Peyer's patch (tissue), 4 donors: ENCODE measurements around the gene TPP1.

Experiments used
- POLR2A ChIP-seq, 2 donors: fragments of 450-650 bp; IDR thresholded peaks; one replicate each; pipeline ENCODE4 v1.5.1; 2017; ENCODE audit warnings: antibody characterized with exemption in 2 of 2, mild to moderate bottlenecking in 2 of 2, moderate library complexity in 2 of 2
- TF ChIP-seq, protein P1 (sequence below), 6 experiments: fragments of 450-650 bp in 4 of 6; fragments of 200-600 bp in 2 of 6; sonication (generic) in 1 of 6; IDR thresholded peaks; one replicate each; pipeline ENCODE4 v1.5.1; 2017 to 2019; ENCODE audit warnings: antibody characterized with exemption in 6 of 6, mild to moderate bottlenecking in 3 of 6, moderate library complexity in 1 of 6

DNA sequence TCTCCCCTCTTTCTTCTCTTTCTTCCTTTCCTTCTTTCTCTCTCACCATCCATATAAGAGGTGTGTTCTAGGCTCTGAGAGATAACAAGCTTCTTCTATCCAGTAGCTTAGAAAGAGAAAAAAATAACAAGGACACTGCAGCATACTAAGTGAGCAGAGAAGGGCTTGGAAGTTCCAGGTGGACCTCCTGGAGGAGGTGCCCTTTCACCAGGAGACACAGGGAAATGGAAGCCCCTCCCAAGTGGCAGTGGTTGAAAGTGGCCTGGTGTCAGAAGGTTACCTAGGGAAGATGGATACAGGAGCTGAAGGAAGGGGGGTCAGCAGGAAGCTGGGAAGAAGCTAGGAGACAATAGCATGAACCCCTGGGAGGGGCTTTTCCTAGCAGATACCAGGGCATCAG, 30.9 kb upstream of the TPP1 start:
- TF ChIP-seq, protein P1, sequence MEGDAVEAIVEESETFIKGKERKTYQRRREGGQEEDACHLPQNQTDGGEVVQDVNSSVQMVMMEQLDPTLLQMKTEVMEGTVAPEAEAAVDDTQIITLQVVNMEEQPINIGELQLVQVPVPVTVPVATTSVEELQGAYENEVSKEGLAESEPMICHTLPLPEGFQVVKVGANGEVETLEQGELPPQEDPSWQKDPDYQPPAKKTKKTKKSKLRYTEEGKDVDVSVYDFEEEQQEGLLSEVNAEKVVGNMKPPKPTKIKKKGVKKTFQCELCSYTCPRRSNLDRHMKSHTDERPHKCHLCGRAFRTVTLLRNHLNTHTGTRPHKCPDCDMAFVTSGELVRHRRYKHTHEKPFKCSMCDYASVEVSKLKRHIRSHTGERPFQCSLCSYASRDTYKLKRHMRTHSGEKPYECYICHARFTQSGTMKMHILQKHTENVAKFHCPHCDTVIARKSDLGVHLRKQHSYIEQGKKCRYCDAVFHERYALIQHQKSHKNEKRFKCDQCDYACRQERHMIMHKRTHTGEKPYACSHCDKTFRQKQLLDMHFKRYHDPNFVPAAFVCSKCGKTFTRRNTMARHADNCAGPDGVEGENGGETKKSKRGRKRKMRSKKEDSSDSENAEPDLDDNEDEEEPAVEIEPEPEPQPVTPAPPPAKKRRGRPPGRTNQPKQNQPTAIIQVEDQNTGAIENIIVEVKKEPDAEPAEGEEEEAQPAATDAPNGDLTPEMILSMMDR (IDR thresholded peaks at IDR 0.05) = no peak
- TF ChIP-seq POLR2A (IDR thresholded peaks at IDR 0.05) = no peak
